Stomach (tissue), 9 donors: ENCODE results near the gene HCRT. TPM values are rescaled to one million over a fixed set of nuclear protein-coding genes. Genes with fewer than 3 reads are reported as not detected.

ENCODE experiments used
- DNase-seq, 2 donors: peaks; one replicate each; pipeline versions ENCODE4 v3.0.0 to v3.0.0-alpha.2; 2013 to 2019
- H3K27ac ChIP-seq, 5 donors: fragments of 200-600 bp in 4 of 5; sonication (generic) in 4 of 5; one replicate each; pipeline ENCODE4 v1.5.1; 2013 to 2019; ENCODE audit warnings: mild to moderate bottlenecking in 1 of 5, moderate library complexity in 1 of 5
- H3K27me3 ChIP-seq, 3 donors: fragments of 200-600 bp; sonication (generic); one replicate each; pipeline ENCODE4 v1.5.1; 2017 to 2019; ENCODE audit warnings: mixed run types in 1 of 3
- H3K36me3 ChIP-seq, 4 donors: fragments of 200-600 bp; sonication (generic); 1 replicate in 3 of 4; 2 replicates in 1 of 4; pipeline ENCODE4 v1.5.1; 2016 to 2019
- H3K4me1 ChIP-seq, 4 donors: fragments of 200-600 bp; sonication (generic); one replicate each; pipeline ENCODE4 v1.5.1; 2016 to 2019
- H3K4me3 ChIP-seq, 4 donors: fragments of 200-600 bp; sonication (generic) in 3 of 4; one replicate each; pipeline ENCODE4 v1.5.1; 2016 to 2019; ENCODE audit warnings: mild to moderate bottlenecking in 1 of 4
- H3K9me3 ChIP-seq, 4 donors: fragments of 200-600 bp; sonication (generic); one replicate each; pipeline ENCODE4 v1.5.1; 2016 to 2019
- EP300 ChIP-seq: sonication (generic); formaldehyde crosslinking; IDR thresholded peaks from one replicate; pipeline ENCODE4 v1.6.1; 2017; ENCODE audit warnings: antibody characterized with exemption
- POLR2A ChIP-seq, 4 donors: fragments of 450-650 bp; IDR thresholded peaks; one replicate each; pipeline ENCODE4 v1.6.1; 2016; ENCODE audit warnings: antibody characterized with exemption in 4 of 4, control low read depth in 2 of 4, mild to moderate bottlenecking in 1 of 4, moderate library complexity in 1 of 4
- POLR2AphosphoS5 ChIP-seq, 3 donors: sonication (generic); formaldehyde crosslinking; IDR thresholded peaks; one replicate each; pipeline ENCODE4 v1.6.1; 2016; ENCODE audit warnings: antibody characterized with exemption in 3 of 3
- WGBS, 5 donors: extraction: QIAGEN DNeasy Blood & Tissue Kit in 3 of 5; methylation state at CpG; one replicate each; pipeline versions ENCODE4 v1.1.5 to v1.1.7; 2013 to 2018; 5-methylcytosine and 5-hydroxymethylcytosine counted together
- intact Hi-C: fragments of 100-400 bp; cut with DNase I; formaldehyde crosslinking; loops from one replicate; pipeline ENCODE4 v1.15.1; 2023; ENCODE audit warnings: low total_unique reads
- polyA plus RNA-seq, 3 donors: library from polyadenylated mRNA; stranded (reverse); fragments of 200-250 nt; gene quantifications; one replicate each; pipeline ENCODE4 v1.2.3, GENCODE V29; 2013
- total RNA-seq, 5 donors: library from RNA; depleted of rRNA; stranded (reverse); fragments of >200 nt; gene quantifications; one replicate each; pipeline versions ENCODE4 v1.1.0 to v1.2.3, GENCODE V29; 2014 to 2016
- TF ChIP-seq, protein P1 (sequence below), 7 experiments: fragments of 450-650 bp in 4 of 7; fragments of 200-600 bp in 3 of 7; sonication (generic) in 3 of 7; IDR thresholded peaks; one replicate each; pipeline ENCODE4 v1.5.1; 2016 to 2019; ENCODE audit warnings: antibody characterized with exemption in 7 of 7, control low read depth in 2 of 7, mild to moderate bottlenecking in 1 of 7
- donor health status: healthy with polysubstance abuse.
- donor health status: Bipolar disorder and iron deficiency.
- donor health status: healthy.

Gene HCRT
- total and polyA plus RNA-seq, 8 donors, result not detected

DNA sequence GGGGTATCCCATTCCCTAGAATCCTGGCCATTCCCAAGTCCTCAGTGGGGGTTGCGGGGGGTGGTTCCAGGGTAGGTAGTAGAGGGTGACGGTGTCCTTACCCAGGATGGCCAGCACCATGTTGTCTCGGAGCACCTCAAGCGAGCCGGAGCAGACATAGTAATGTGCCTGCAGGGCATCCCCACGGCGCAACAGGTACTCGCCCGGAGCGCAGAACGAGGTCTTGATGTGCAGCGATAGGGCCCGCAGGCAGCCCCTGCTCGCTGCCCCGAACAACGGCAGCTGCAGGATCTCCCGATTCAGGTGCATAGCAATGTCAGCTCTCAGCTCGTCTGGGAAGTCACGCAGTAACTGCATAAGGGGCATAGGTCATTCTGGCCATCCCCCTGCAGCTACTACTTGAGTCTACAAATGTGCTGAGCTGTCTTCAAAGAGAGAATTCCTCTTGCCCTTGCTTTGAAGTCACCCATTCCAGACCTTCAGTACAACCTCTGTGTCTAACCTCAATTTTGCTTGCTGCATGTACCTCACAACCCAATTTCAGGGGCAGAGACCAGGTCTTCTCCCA, 19.0 kb downstream of the HCRT start:
- H3K4me3 ChIP-seq, result no peak overlapping the region
- no peak overlapping the region for H3K27ac ChIP-seq
- DNase-seq, result no peak
- no peaks in the 10 kb centered on the region for H3K4me1 ChIP-seq
- TF ChIP-seq EP300 (no peak), POLR2AphosphoS5 (IDR thresholded peaks at IDR 0.05) (no peak), POLR2A (IDR thresholded peaks at IDR 0.05) (no peak)
- TF ChIP-seq, protein P1, sequence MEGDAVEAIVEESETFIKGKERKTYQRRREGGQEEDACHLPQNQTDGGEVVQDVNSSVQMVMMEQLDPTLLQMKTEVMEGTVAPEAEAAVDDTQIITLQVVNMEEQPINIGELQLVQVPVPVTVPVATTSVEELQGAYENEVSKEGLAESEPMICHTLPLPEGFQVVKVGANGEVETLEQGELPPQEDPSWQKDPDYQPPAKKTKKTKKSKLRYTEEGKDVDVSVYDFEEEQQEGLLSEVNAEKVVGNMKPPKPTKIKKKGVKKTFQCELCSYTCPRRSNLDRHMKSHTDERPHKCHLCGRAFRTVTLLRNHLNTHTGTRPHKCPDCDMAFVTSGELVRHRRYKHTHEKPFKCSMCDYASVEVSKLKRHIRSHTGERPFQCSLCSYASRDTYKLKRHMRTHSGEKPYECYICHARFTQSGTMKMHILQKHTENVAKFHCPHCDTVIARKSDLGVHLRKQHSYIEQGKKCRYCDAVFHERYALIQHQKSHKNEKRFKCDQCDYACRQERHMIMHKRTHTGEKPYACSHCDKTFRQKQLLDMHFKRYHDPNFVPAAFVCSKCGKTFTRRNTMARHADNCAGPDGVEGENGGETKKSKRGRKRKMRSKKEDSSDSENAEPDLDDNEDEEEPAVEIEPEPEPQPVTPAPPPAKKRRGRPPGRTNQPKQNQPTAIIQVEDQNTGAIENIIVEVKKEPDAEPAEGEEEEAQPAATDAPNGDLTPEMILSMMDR (IDR thresholded peaks at IDR 0.05), result no peak
- intact Hi-C loops, result no loop called here
- no peaks in the 10 kb centered on the region for H3K36me3 ChIP-seq
- no peaks in the 10 kb centered on the region for H3K9me3 ChIP-seq
- 85 to 93% (median 91%) methylated on average over 7 to 19 of the region's 19 CpGs for WGBS, 5 donors
- no peaks in the 10 kb centered on the region for H3K27me3 ChIP-seq

DNA sequence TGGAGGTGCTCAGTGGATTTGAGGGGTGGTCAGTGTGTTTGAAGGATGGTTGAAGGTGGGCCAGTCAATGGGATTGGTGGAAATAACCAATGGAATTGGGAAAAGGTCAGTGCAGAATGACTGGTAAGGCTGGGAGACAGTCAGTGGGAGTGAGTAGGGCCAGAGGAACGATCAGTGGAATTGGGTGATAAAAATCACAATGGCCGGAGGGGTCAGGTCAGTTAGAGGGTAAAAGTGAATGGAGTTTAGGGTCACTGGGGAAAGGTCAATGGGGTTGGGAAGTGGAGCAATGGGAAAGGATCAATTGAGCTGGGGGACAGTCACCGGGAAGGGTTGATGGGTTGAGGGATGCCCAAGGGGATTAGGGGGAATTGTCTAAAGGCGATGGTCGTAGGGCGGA, 19.5 kb downstream of the HCRT start:
- Histone ChIP-seq H3K4me1 (no peaks in the 10 kb centered on the region), H3K4me3 (no peak overlapping the region), H3K9me3 (no peaks in the 10 kb centered on the region), H3K27me3 (no peaks in the 10 kb centered on the region), H3K27ac (no peak overlapping the region), H3K36me3 (no peaks in the 10 kb centered on the region)
- WGBS, 5 donors, result 83 to 91% (median 90%) methylated on average over 6 of the region's 6 CpGs
- no peak for DNase-seq
- TF ChIP-seq POLR2A (IDR thresholded peaks at IDR 0.05), result no peak
- no peak for TF ChIP-seq POLR2AphosphoS5 (IDR thresholded peaks at IDR 0.05)
- TF ChIP-seq, protein P1 (IDR thresholded peaks at IDR 0.05), result no peak
- TF ChIP-seq EP300, result no peak
- intact Hi-C loops, result no loop called here

DNA sequence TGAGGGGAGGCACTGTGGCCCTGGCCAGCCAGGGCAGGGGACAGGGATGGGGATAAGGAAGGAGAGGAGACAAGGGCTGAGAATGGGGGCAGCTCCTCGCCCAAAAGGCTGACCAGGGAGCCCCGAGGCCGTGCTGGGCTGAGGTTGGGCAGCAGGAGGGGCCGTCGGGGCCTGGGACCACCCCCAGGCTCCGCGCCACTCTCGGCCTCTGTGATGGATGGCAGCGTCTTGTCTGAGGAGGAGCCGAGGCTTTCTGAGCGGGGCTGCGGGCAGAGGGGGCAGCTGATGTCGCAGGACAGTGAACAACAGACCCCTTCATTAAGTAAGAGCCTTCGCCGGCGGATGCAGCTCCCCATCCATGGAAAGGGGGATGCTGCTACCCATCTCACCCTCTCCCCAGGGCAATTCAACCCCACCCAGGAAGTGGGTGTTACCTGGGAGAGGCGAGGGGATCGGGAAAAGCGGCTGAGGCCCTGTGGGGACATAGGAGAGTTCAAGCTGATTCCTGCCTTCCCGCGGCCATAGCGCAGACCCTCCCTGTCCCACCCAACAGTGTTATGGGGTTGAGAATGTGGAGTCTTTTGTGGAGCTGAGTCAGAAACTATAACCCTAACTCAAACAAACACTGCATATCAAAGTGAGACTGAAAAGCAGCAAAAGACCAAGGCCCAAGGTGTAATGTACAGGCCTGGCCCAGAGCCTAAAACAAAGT, 21.4 kb downstream of the HCRT start:
- H3K9me3 ChIP-seq, result no peaks in the 10 kb centered on the region
- no peak overlapping the region for H3K4me3 ChIP-seq
- no peaks in the 10 kb centered on the region for H3K4me1 ChIP-seq
- WGBS, 5 donors, result 51 to 62% (median 53%) methylated on average over 13 to 22 of the region's 22 CpGs
- intact Hi-C loops, result no loop called here
- H3K27me3 ChIP-seq, result no peaks in the 10 kb centered on the region
- TF ChIP-seq POLR2A (IDR thresholded peaks at IDR 0.05) (no peak), EP300 (no peak), POLR2AphosphoS5 (IDR thresholded peaks at IDR 0.05) (no peak)
- TF ChIP-seq, protein P1 (IDR thresholded peaks at IDR 0.05), result no peak
- no peak overlapping the region for H3K27ac ChIP-seq
- no peak for DNase-seq
- H3K36me3 ChIP-seq, result no peaks in the 10 kb centered on the region

DNA sequence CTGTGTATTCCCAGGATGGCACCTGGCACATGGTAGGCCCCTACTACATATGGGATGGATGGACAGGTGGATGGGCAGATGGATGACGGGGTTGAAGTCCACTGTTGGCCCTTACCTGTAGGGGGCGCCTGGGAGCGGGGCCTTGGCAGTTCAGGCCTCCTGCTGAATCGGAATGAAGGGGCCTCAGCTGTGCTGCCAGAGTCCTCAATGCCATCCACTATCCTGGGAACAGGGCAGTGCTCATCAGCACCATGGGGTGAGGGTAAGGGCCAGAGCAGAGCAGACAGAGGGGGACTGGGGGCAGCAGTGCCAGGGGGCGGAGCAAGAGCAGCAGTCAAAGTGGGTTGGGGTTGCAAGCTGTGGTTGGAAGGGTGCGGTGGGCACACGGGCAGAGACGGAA, 22.1 kb downstream of the HCRT start:
- DNase-seq, result no peak
- Histone ChIP-seq H3K36me3 (no peaks in the 10 kb centered on the region), H3K9me3 (no peaks in the 10 kb centered on the region), H3K4me3 (no peak overlapping the region), H3K4me1 (no peaks in the 10 kb centered on the region), H3K27me3 (no peaks in the 10 kb centered on the region), H3K27ac (no peak overlapping the region)
- intact Hi-C loops, result no loop called here
- 59 to 64% (median 61%) methylated on average over 8 of the region's 8 CpGs for WGBS, 5 donors
- no peak for TF ChIP-seq POLR2AphosphoS5 (IDR thresholded peaks at IDR 0.05)
- TF ChIP-seq, protein P1 (IDR thresholded peaks at IDR 0.05), result peak in 1 of 7 experiments; percentile 3
